ENCODE measurements around the gene USP44.

- TF ChIP-seq CTCF (IDR thresholded peaks at IDR 0.05; ENCODE audit: poor library complexity, severe bottlenecking) (no peak), POLR2AphosphoS5 (IDR thresholded peaks at IDR 0.05) (no peak), EZH2 (IDR thresholded peaks at IDR 0.05; ENCODE audit: borderline replicate concordance, insufficient read depth, low read length, poor library complexity, severe bottlenecking) (no peak), RAD21 (conservative IDR thresholded peaks at IDR 0.05) (no peak)
These were observed 40.5 kb upstream of the USP44 start for GRCh38 chr12:95591731-95592130.

All from neural cell (in vitro differentiated cells).